Stimulated activated CD4-positive, alpha-beta T cell treated with anti-CD3 and anti-CD28 coated beads, Interleukin-1b, Interleukin-23, amount 100 ng/mL, for 4 hours (primary cell): ENCODE data around the gene KIF5C.

Experiments
- DNase-seq, 2 donors: peaks; one replicate each; pipeline ENCODE4 v3.0.0-alpha.2; 2020; ENCODE audit warnings: low read depth in 2 of 2

The KIF5C gene

GRCh38 chr2:148887350-148888002 lies 12.4 kb downstream of the KIF5C start:
- DNase-seq, result no peak

GRCh38 chr2:148888003-148888501 lies 13.0 kb downstream of the KIF5C start:
- DNase-seq, result no peak

GRCh38 chr2:148888986-148889385 lies 14.0 kb downstream of the KIF5C start:
- no peak for DNase-seq

- no peak for DNase-seq
Observed at GRCh38 chr2:148893906-148894305, 18.9 kb downstream of the KIF5C start.

- no peak for DNase-seq
Observed at GRCh38 chr2:148896136-148896535, 21.1 kb downstream of the KIF5C start.

- no peak for DNase-seq
Observed at GRCh38 chr2:148899638-148900318, 24.8 kb downstream of the KIF5C start.

- no peak for DNase-seq
Observed at GRCh38 chr2:148900350-148900837, 25.4 kb downstream of the KIF5C start.

GRCh38 chr2:148901142-148901541 lies 26.1 kb downstream of the KIF5C start:
- DNase-seq, result no peak

GRCh38 chr2:148902798-148903197 lies 27.8 kb downstream of the KIF5C start:
- DNase-seq, result no peak

GRCh38 chr2:148903294-148903693 lies 28.3 kb downstream of the KIF5C start:
- DNase-seq, result no peak

GRCh38 chr2:148903979-148904378 lies 29.0 kb downstream of the KIF5C start:
- no peak for DNase-seq

- no peak for DNase-seq
Observed at GRCh38 chr2:148906124-148906523, 31.1 kb downstream of the KIF5C start.

GRCh38 chr2:148907085-148907785 lies 32.2 kb downstream of the KIF5C start:
- DNase-seq, result no peak

GRCh38 chr2:148909114-148909513 lies 34.1 kb downstream of the KIF5C start:
- no peak for DNase-seq

- no peak for DNase-seq
Observed at GRCh38 chr2:148913061-148913460, 38.0 kb downstream of the KIF5C start.

- DNase-seq, result no peak
Observed at GRCh38 chr2:148913492-148913891, 38.5 kb downstream of the KIF5C start.

- DNase-seq, result no peak
Observed at GRCh38 chr2:148914463-148914862, 39.4 kb downstream of the KIF5C start.

GRCh38 chr2:148917431-148917830 lies 42.4 kb downstream of the KIF5C start:
- no peak for DNase-seq

- DNase-seq, result no peak
Observed at GRCh38 chr2:148918554-148918953, 43.5 kb downstream of the KIF5C start.

GRCh38 chr2:148920559-148920958 lies 45.5 kb downstream of the KIF5C start:
- DNase-seq, result no peak

- no peak for DNase-seq
Observed at GRCh38 chr2:148922062-148922461, 47.0 kb downstream of the KIF5C start.

GRCh38 chr2:148922776-148923475 lies 47.9 kb downstream of the KIF5C start:
- no peak for DNase-seq
